ENCODE results near the gene EXOC3. TPM values are rescaled to one million over a fixed set of nuclear protein-coding genes. Genes with fewer than 3 reads are reported as not detected.

EXOC3 gene
- total RNA-seq, 4 donors from 2014 or later, result 46.4 to 92.7 (median 60.3) TPM

DNA sequence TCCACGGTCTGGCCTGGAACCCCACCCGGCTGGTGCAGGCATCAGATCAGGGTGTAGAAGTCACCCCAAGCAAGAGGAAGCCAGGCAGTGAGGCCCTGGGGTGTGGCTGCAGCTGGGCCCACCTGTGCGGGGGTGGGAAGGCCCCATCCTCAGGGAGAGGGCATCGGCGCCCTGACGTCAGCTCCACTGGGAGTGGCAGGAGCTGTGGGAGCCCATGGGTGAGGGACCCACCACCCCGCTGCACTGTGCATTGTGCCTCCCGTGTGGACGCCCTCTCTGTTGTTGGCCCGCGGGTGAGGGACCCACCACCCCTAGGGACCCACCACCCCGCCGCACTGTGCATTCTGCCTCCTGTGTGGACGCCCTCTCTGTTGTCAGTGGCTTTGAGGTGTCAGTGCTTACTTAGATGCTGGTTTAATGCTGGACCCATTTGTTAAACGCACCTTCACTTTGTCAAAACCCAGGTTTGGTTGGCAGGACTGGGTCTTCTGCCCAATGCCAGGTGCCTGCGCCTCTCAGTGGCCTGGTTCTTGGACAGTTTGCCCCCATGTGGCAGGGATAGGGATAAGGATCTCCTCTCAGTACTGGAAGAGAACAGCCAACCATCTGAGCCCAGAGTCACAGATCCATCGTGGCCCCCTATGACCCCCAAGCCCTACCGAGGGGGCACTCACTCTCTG lies 6.9 kb upstream of the EXOC3 start:
- Histone ChIP-seq H3K27me3 (peaks cover 57% of the 10 kb centered on the region), H3K4me1 (no peaks in the 10 kb centered on the region), H3K27ac (no peak overlapping the region), H3K9me3 (no peaks in the 10 kb centered on the region), H3K4me3 (no peak overlapping the region), H3K36me3 (no peaks in the 10 kb centered on the region)
- TF ChIP-seq EP300 (IDR thresholded peaks at IDR 0.05) (no peak), POLR2A (IDR thresholded peaks at IDR 0.05) (no peak), POLR2AphosphoS5 (IDR thresholded peaks at IDR 0.05) (no peak)
- TF ChIP-seq, protein P1, sequence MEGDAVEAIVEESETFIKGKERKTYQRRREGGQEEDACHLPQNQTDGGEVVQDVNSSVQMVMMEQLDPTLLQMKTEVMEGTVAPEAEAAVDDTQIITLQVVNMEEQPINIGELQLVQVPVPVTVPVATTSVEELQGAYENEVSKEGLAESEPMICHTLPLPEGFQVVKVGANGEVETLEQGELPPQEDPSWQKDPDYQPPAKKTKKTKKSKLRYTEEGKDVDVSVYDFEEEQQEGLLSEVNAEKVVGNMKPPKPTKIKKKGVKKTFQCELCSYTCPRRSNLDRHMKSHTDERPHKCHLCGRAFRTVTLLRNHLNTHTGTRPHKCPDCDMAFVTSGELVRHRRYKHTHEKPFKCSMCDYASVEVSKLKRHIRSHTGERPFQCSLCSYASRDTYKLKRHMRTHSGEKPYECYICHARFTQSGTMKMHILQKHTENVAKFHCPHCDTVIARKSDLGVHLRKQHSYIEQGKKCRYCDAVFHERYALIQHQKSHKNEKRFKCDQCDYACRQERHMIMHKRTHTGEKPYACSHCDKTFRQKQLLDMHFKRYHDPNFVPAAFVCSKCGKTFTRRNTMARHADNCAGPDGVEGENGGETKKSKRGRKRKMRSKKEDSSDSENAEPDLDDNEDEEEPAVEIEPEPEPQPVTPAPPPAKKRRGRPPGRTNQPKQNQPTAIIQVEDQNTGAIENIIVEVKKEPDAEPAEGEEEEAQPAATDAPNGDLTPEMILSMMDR (IDR thresholded peaks at IDR 0.05), result no peak
- 85% methylated on average over 5 of the region's 18 CpGs; no CpG with 5 or more reads in 1 of the 2 donors for WGBS, 2 donors (ENCODE audit: low coverage in 1 of 2)
- no peak for ATAC-seq

DNA sequence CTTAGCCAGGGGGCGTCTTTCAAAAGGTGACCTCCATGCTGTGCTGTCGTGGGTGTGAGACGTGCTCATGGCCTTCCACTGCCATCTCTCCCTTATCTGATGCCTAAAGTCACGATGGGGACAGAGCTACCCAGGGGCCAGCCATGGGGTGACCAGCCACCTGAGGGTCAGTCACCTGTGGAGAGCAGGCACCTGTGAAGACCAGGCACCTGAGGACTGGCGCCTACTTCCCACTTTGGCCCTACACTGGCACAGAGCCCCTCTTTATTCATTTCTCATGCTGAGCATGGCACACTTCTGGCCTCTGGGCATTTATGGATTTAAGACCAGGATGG lies 6.4 kb upstream of the EXOC3 start:
- TF ChIP-seq, protein P1 (IDR thresholded peaks at IDR 0.05), result no peak
- no peak for TF ChIP-seq EP300 (IDR thresholded peaks at IDR 0.05)
- no peak for TF ChIP-seq POLR2AphosphoS5 (IDR thresholded peaks at IDR 0.05)
- no peak for TF ChIP-seq POLR2A (IDR thresholded peaks at IDR 0.05)
- WGBS, 2 donors (ENCODE audit: low coverage in 1 of 2), result 78% methylated on average over 1 of the region's 5 CpGs; no CpG with 5 or more reads in 1 of the 2 donors
- no peaks in the 10 kb centered on the region for H3K36me3 ChIP-seq
- no peak overlapping the region for H3K4me3 ChIP-seq
- peaks cover 57% of the 10 kb centered on the region for H3K27me3 ChIP-seq
- H3K9me3 ChIP-seq, result no peaks in the 10 kb centered on the region
- peaks cover 0 to under 1% (median 0%) of the 10 kb centered on the region in 3 donors for H3K4me1 ChIP-seq
- no peak for ATAC-seq
- H3K27ac ChIP-seq, result no peak overlapping the region

DNA sequence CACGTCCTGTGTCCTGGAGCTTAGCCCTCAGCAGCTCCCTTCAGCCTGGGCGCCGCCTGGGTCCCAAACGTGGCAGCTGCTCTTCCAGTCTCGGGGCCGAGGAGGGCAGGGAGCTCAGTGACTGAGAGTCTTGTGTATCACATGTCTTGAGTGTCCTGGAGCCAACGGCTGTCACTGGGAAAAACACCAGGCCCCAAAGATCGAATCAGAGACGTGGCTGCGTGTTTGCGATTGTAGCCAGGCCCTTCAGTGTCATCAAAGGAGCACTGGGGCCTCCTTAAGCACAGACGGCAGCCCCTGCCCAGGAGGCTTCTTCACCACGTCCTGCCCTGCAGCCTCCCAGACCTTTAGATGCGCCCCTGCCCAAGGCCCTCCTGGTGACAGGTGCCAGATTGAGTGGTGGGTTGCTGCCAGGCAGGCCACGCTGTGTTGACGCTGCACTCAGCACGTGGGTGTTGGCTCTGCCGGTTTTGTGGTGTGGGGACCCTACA lies 5.7 kb upstream of the EXOC3 start:
- no peak for ATAC-seq
- Histone ChIP-seq H3K4me3 (no peak overlapping the region), H3K36me3 (no peaks in the 10 kb centered on the region), H3K9me3 (no peaks in the 10 kb centered on the region), H3K27me3 (peaks cover 56% of the 10 kb centered on the region), H3K4me1 (peaks cover 0 to 8% (median 7%) of the 10 kb centered on the region in 3 donors), H3K27ac (no peak overlapping the region)
- WGBS, 2 donors (ENCODE audit: low coverage in 1 of 2), result 33% methylated on average over 3 of the region's 18 CpGs; no CpG with 5 or more reads in 1 of the 2 donors
- TF ChIP-seq, protein P1 (IDR thresholded peaks at IDR 0.05), result no peak
- no peak for TF ChIP-seq POLR2AphosphoS5 (IDR thresholded peaks at IDR 0.05)
- no peak for TF ChIP-seq EP300 (IDR thresholded peaks at IDR 0.05)
- TF ChIP-seq POLR2A (IDR thresholded peaks at IDR 0.05), result no peak

DNA sequence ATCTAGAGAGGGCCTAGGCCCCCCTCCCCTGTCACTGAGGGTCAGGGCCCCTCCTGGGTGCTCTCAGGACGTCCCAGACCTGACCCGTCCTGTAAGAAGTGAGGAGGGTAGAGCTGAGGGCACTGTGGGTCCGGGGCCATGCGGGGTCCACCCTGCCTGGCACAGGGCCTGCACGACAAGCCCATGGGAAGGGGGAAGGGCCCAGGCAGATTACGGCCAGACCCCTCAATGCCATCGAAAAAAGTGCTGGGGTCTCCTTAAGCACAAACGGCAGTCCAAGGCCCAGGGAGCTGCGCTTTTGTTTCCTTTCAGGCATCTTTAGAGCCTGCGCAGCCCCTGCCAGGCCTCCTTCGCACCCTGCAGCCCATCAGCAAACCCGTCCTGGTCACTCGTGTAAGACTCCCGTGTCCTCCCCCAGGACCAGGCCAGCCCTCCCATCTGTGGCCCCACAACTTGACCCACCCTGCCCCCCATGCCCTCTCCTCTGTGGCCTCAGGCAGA lies 4.4 kb upstream of the EXOC3 start:
- Histone ChIP-seq H3K9me3 (no peaks in the 10 kb centered on the region), H3K4me1 (peaks cover 0 to 13% (median 8%) of the 10 kb centered on the region in 3 donors), H3K27ac (no peak overlapping the region), H3K27me3 (peaks cover 44% of the 10 kb centered on the region), H3K4me3 (no peak overlapping the region), H3K36me3 (no peaks in the 10 kb centered on the region)
- no peak for ATAC-seq
- no peak for TF ChIP-seq POLR2A (IDR thresholded peaks at IDR 0.05)
- TF ChIP-seq POLR2AphosphoS5 (IDR thresholded peaks at IDR 0.05), result no peak
- no peak for TF ChIP-seq EP300 (IDR thresholded peaks at IDR 0.05)
- TF ChIP-seq, protein P1 (IDR thresholded peaks at IDR 0.05), result no peak
- WGBS, 2 donors (ENCODE audit: low coverage in 1 of 2), result 83% methylated on average over 1 of the region's 14 CpGs; no CpG with 5 or more reads in 1 of the 2 donors

DNA sequence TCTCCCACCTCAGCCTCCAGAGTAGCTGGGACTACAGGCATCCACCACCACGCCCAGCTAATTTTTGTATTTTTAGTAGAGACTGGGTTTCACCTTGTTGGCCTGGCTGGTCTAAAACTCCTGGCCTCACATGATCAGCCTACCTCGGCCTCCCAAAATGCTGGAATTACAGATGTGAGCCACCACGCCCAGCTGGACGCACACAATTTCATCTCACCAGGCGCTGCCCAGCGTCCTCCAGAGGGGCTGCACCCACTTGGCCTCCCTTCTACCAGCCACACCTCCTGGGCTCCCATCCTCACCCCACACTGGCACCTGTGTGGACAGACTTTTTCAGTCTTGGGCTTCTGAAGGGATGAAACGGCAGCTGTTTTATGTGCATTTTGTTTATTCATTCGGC lies 3.8 kb upstream of the EXOC3 start:
- 88% methylated on average over 4 of the region's 8 CpGs; no CpG with 5 or more reads in 1 of the 2 donors for WGBS, 2 donors (ENCODE audit: low coverage in 1 of 2)
- H3K4me3 ChIP-seq, result no peak overlapping the region

More for the DNA sequence above, 3.8 kb upstream of the EXOC3 start:
- no peak for ATAC-seq
- H3K9me3 ChIP-seq, result no peaks in the 10 kb centered on the region
- H3K27me3 ChIP-seq, result peaks cover 38% of the 10 kb centered on the region
- no peak overlapping the region for H3K27ac ChIP-seq
- peaks cover 0 to 19% (median 13%) of the 10 kb centered on the region in 3 donors for H3K4me1 ChIP-seq
- TF ChIP-seq, protein P1 (IDR thresholded peaks at IDR 0.05), result no peak
- TF ChIP-seq POLR2AphosphoS5 (IDR thresholded peaks at IDR 0.05) (no peak), EP300 (IDR thresholded peaks at IDR 0.05) (no peak), POLR2A (IDR thresholded peaks at IDR 0.05) (no peak)
- H3K36me3 ChIP-seq, result no peaks in the 10 kb centered on the region

Data from gastroesophageal sphincter (tissue), 4 donors.